Choroid plexus epithelial cell (primary cell): Measurements from ENCODE around the gene F7.

Source experiments
- DNase-seq: peaks from one replicate; pipeline ENCODE4 v3.0.0-alpha.2; 2010; ENCODE audit warnings: low read depth
- H3K4me3 ChIP-seq: 2 replicates; pipeline ENCODE4 v1.5.1; 2011; ENCODE audit warnings: low read depth, mild to moderate bottlenecking, control low read depth, low read length, moderate library complexity
- CTCF ChIP-seq: conservative IDR thresholded peaks from 2 replicates; pipeline ENCODE4 v1.5.1; 2011; ENCODE audit warnings: low read depth, mild to moderate bottlenecking, control low read depth, inconsistent platforms, low read length, moderate library complexity

F7 gene

GRCh38 chr13:113112893-113113845 lies 7.6 kb downstream of the F7 start:
- no peak overlapping the region for H3K4me3 ChIP-seq
- no peak for DNase-seq
- TF ChIP-seq CTCF: no peak

GRCh38 chr13:113113846-113114271 lies 8.3 kb downstream of the F7 start:
- DNase-seq: no peak
- TF ChIP-seq CTCF: no peak

GRCh38 chr13:113114511-113115362 lies 9.1 kb downstream of the F7 start:
- no peak for TF ChIP-seq CTCF
- DNase-seq: no peak
- H3K4me3 ChIP-seq: no peak overlapping the region

More at GRCh38 chr13:113113846-113114271, 8.3 kb downstream of the F7 start:
- no peak overlapping the region for H3K4me3 ChIP-seq

GRCh38 chr13:113115363-113116205 lies 10.0 kb downstream of the F7 start:
- no peak overlapping the region for H3K4me3 ChIP-seq
- no peak for TF ChIP-seq CTCF
- DNase-seq: no peak

GRCh38 chr13:113116206-113116800 lies 10.7 kb downstream of the F7 start:
- DNase-seq: no peak
- no peak for TF ChIP-seq CTCF
- no peak overlapping the region for H3K4me3 ChIP-seq

- no peak overlapping the region for H3K4me3 ChIP-seq
- TF ChIP-seq CTCF: no peak
- no peak for DNase-seq
Observed at GRCh38 chr13:113116871-113117271, 11.3 kb downstream of the F7 start.
